Heart left ventricle (tissue), 16 donors: Measurements from ENCODE around the gene ZIC2. TPM values are rescaled to one million over a fixed set of nuclear protein-coding genes. Genes with fewer than 3 reads are reported as not detected.

Experiments
- ATAC-seq, 4 donors: fragments of 200-7000 bp; cut with Tn5 transposase; one replicate each; pipeline ENCODE4 v1.9.1; 2020 to 2022; ENCODE audit warnings: moderate library complexity in 4 of 4, mild to moderate bottlenecking in 3 of 4, moderate number of reproducible peaks in 1 of 4
- DNase-seq, 5 donors: peaks; one replicate each; pipeline ENCODE4 v3.0.0-alpha.2; 2020
- H3K27ac ChIP-seq, 12 donors: fragments of 200-600 bp; sonication (generic) in 4 of 12; one replicate each; pipeline versions ENCODE4 v1.5.0 to v1.8.0; 2016 to 2022; ENCODE audit warnings: mild to moderate bottlenecking in 2 of 12
- H3K27me3 ChIP-seq, 9 donors: fragments of 200-600 bp; sonication (generic) in 2 of 9; one replicate each; pipeline versions ENCODE4 v1.5.1 to v1.8.0; 2016 to 2022; ENCODE audit warnings: mild to moderate bottlenecking in 3 of 9
- H3K36me3 ChIP-seq, 9 donors: fragments of 200-600 bp; sonication (generic) in 2 of 9; one replicate each; pipeline versions ENCODE4 v1.5.0 to v1.8.0; 2018 to 2022; ENCODE audit warnings: mild to moderate bottlenecking in 2 of 9
- H3K4me1 ChIP-seq, 12 donors: fragments of 200-600 bp; sonication (generic) in 4 of 12; one replicate each; pipeline versions ENCODE4 v1.5.0 to v1.8.0; 2016 to 2022; ENCODE audit warnings: mild to moderate bottlenecking in 3 of 12
- H3K4me3 ChIP-seq, 12 donors: fragments of 200-600 bp; sonication (generic) in 4 of 12; one replicate each; pipeline versions ENCODE4 v1.5.0 to v1.8.0; 2017 to 2022; ENCODE audit warnings: mild to moderate bottlenecking in 9 of 12, moderate library complexity in 4 of 12
- H3K9me3 ChIP-seq, 12 donors: fragments of 200-600 bp; sonication (generic) in 4 of 12; one replicate each; pipeline versions ENCODE4 v1.5.0 to v1.8.0; 2016 to 2022; ENCODE audit warnings: mild to moderate bottlenecking in 1 of 12
- POLR2A ChIP-seq, 2 donors: fragments of 450-650 bp; IDR thresholded peaks; one replicate each; pipeline ENCODE4 v1.6.1; 2017; ENCODE audit warnings: antibody characterized with exemption in 2 of 2, mild to moderate bottlenecking in 2 of 2, moderate library complexity in 2 of 2
- WGBS, 4 donors: extraction: QIAGEN DNeasy Blood & Tissue Kit in 2 of 4; methylation state at CpG; one replicate each; pipeline versions ENCODE4 v1.1.5 to v1.1.7; 2013 to 2018; 5-methylcytosine and 5-hydroxymethylcytosine counted together
- intact Hi-C, 10 donors: fragments of 100-400 bp; cut with DNase I; formaldehyde crosslinking; loops; one replicate each; pipeline versions ENCODE4 v1.11.1 to v1.14.2; 2022
- polyA plus RNA-seq, 2 donors: library from polyadenylated mRNA; stranded (reverse); fragments of 200-250 nt; gene quantifications; one replicate each; pipeline ENCODE4 v1.2.3, GENCODE V29; 2013
- total RNA-seq, 9 donors: library from RNA; depleted of rRNA in 2 of 9; stranded (reverse); fragments of >200 nt in 2 of 9; fragmentation: NEBNext Ultra II Directional in 3 of 9; extraction: Animal tissue kit (Norgen Biotek cat#: 25700) in 3 of 9; gene quantifications; one replicate each; pipeline versions ENCODE4 v1.1.0 to v1.2.4, GENCODE V29; 2016 to 2023
- TF ChIP-seq, protein P1 (sequence below), 12 donors: fragments of 200-600 bp; sonication (generic) in 4 of 12; IDR thresholded peaks; one replicate each; pipeline versions ENCODE4 v1.5.0 to v1.8.0; 2018 to 2022; ENCODE audit warnings: antibody characterized with exemption in 12 of 12, mild to moderate bottlenecking in 5 of 12
- donor health status: ischemic (EF 13 %, LVEDD 7.1; RV severe dilation, severe dysfunction).
- donor health status: healthy with polysubstance abuse.
- donor health status: DM: no; HTN: yes; CAD: no.
- donor health status: DM: no; HTN: no; CAD: no.
- donor health status: ischemic (EF 25% LVEDD 6.9; RV normal size, moderate dysfunction).
- donor health status: ischemic (EF 25% LVEDD 5.7; RV mildly dilated, moderate dysfunction).
- donor health status: healthy.
- donor health status: DM: yes; HTN: yes; CAD: no.
- donor health status: ischemic (EF 35%, LVEDD 5.7; RV mildly dilated, moderate dysfunction).
- donor health status: nonischemic (EF 11% LVEDD 7.7; RV severe dilation, severe dysfunction).
- donor health status: DM: yes; HTN: yes; CAD: no.
- donor health status: PGD.
- donor health status: ischemic (EF 29% LVEDD 5.4; RV normal size, mild dysfunction).
- donor health status: nonischemic (EF 23%, LVEDD 6.1; RV moderate dilation, normal function).

The ZIC2 gene
- total and polyA plus RNA-seq, 11 donors = not detected

GRCh38 chr13:99970651-99971575, 10.7 kb upstream of the ZIC2 start:
- H3K27me3 ChIP-seq = peaks cover 89 to 97% (median 94%) of the 10 kb centered on the region in 9 donors
- WGBS, 4 donors = 0 to 2% (median 1%) methylated on average over 7 to 118 of the region's 118 CpGs
- DNase-seq (no peak), ATAC-seq (no peak)
- H3K4me1 ChIP-seq = peaks cover 10 to 39% (median 20%) of the 10 kb centered on the region in 12 donors
- H3K36me3 ChIP-seq = no peaks in the 10 kb centered on the region
- peaks cover 0 to 7% (median 0%) of the 10 kb centered on the region in 12 donors for H3K9me3 ChIP-seq
- peak overlapping the region in 6 of 12 donors; percentile 5 to 38 (median 17) for H3K4me3 ChIP-seq
- intact Hi-C loops = no loop called here
- TF ChIP-seq POLR2A (IDR thresholded peaks at IDR 0.05) = no peak
- TF ChIP-seq, protein P1, sequence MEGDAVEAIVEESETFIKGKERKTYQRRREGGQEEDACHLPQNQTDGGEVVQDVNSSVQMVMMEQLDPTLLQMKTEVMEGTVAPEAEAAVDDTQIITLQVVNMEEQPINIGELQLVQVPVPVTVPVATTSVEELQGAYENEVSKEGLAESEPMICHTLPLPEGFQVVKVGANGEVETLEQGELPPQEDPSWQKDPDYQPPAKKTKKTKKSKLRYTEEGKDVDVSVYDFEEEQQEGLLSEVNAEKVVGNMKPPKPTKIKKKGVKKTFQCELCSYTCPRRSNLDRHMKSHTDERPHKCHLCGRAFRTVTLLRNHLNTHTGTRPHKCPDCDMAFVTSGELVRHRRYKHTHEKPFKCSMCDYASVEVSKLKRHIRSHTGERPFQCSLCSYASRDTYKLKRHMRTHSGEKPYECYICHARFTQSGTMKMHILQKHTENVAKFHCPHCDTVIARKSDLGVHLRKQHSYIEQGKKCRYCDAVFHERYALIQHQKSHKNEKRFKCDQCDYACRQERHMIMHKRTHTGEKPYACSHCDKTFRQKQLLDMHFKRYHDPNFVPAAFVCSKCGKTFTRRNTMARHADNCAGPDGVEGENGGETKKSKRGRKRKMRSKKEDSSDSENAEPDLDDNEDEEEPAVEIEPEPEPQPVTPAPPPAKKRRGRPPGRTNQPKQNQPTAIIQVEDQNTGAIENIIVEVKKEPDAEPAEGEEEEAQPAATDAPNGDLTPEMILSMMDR (IDR thresholded peaks at IDR 0.05) = no peak
- H3K27ac ChIP-seq = no peak overlapping the region

DNA sequence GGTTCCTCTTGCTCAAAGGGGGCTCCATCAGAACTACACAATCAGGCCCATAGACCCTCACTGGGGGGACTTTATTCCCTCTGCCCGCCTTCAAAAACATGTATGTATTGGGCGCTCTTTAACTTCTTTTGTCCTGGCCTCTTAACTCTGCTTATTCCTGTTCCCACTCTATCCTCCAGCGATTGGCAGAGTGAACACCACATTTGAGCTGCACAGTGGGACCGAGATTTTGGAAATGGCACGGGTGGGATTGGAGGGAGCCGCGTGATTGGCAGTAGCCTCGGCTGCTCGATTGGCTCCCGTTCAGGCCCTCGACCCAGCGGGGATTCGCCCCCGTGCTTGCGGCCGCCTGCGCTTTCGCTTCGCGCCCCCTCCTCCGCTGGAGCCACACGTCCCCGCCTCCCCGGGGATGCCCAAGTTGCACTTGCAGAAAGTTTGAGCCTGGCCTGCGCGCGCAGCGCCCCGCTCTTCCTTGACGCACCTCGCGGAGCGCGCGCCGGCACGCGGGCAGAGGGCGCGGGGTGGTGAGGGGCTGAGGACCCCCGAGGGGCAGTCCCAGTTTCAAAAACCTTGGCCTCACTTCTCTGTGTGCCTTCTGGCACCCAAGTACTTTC, 9.9 kb upstream of the ZIC2 start, which contains the start of gene ZIC5:
Gene ZIC5 (minus strand): TSS at position 192 of the 614 bp plus-strand sequence. CDS start 164 bp downstream, at position 28.
- no peak for DNase-seq
- Histone ChIP-seq H3K27me3 (peaks cover 84 to 97% (median 94%) of the 10 kb centered on the region in 9 donors), H3K27ac (no peak within 1 kb of the TSS), H3K4me1 (peaks cover 10 to 39% (median 20%) of the 10 kb centered on the region in 12 donors), H3K36me3 (no peaks in the 10 kb centered on the region), H3K9me3 (peaks cover 0 to 7% (median 0%) of the 10 kb centered on the region in 12 donors), H3K4me3 (peak within 1 kb of the TSS in 8 of 12 donors; percentile 0 to 38 (median 14))
- no peak for TF ChIP-seq POLR2A (IDR thresholded peaks at IDR 0.05)
- TF ChIP-seq, protein P1 (IDR thresholded peaks at IDR 0.05) = no peak
- ATAC-seq = no peak
- intact Hi-C loops = no loop called here
- WGBS, 4 donors = 3 to 8% (median 5%) methylated on average over 21 to 41 of the region's 41 CpGs

GRCh38 chr13:99972190-99972731, 9.3 kb upstream of the ZIC2 start:
- Histone ChIP-seq H3K27me3 (peaks cover 78 to 97% (median 94%) of the 10 kb centered on the region in 9 donors), H3K4me1 (peaks cover 10 to 39% (median 20%) of the 10 kb centered on the region in 12 donors), H3K4me3 (peak overlapping the region in 2 of 12 donors; percentile 0 to 1), H3K36me3 (no peaks in the 10 kb centered on the region), H3K27ac (no peak overlapping the region), H3K9me3 (peaks cover 0 to 7% (median 0%) of the 10 kb centered on the region in 12 donors)
- intact Hi-C loops = no loop called here
- TF ChIP-seq, protein P1 (IDR thresholded peaks at IDR 0.05) = no peak
- no peak for TF ChIP-seq POLR2A (IDR thresholded peaks at IDR 0.05)
- ATAC-seq = no peak
- no peak for DNase-seq
- 8 to 15% (median 9%) methylated on average over 18 of the region's 18 CpGs for WGBS, 4 donors
